ENCODE measurements around the gene MTIF2. TPM values are rescaled to one million over a fixed set of nuclear protein-coding genes. Genes with fewer than 3 reads are reported as not detected.
"Not testable (repeated sequence)": the region's sequence is repeated elsewhere in the genome, so short reads cannot be mapped to it uniquely, and the experiment has no call there.

Gene MTIF2, protein sequence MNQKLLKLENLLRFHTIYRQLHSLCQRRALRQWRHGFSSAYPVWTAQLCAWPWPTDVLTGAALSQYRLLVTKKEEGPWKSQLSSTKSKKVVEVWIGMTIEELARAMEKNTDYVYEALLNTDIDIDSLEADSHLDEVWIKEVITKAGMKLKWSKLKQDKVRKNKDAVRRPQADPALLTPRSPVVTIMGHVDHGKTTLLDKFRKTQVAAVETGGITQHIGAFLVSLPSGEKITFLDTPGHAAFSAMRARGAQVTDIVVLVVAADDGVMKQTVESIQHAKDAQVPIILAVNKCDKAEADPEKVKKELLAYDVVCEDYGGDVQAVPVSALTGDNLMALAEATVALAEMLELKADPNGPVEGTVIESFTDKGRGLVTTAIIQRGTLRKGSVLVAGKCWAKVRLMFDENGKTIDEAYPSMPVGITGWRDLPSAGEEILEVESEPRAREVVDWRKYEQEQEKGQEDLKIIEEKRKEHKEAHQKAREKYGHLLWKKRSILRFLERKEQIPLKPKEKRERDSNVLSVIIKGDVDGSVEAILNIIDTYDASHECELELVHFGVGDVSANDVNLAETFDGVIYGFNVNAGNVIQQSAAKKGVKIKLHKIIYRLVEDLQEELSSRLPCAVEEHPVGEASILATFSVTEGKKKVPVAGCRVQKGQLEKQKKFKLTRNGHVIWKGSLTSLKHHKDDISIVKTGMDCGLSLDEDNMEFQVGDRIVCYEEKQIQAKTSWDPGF
- total RNA-seq = 10 to 100 TPM; 43.9 to 44.2 TPM

DNA sequence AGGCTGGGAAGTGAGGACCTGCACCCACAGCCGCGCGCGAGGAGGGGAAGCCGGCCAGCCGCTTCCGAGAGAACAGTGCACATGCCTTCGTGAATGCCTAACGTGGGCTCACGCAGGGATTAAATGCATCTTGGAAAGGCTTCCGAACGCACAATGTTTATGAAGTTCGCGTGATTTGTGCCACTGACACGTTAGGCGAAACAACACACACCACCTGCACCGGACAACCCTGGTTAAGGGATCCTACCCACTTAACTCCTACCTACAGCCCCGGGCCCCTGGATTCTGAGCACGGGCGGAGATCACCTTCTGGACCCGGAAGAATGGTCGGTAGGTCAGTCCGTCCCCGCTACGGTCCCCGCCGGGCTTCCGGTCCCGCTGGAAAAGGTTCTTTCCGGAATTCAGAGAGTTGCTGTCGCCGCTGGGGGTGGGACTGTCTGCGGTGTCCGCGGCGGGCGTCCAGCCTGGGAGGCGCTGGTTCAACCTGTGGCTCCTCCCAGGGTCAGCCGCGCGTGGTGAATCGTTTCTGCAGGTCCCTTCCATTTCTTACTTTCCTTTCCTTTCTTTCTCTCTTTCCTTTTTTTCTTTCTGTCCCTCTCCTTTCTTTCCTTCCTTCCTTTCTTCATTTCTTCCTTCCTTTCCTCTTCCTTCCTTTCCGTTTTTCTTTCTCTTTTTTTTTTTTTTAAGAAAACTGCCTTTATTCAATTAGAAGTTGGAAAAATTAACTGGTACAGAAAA lies at the start of gene MTIF2:
MTIF2 (minus strand) TSS at position 325 of the 738 bp plus-strand sequence. CDS start 5,373 bp downstream, outside the sequence.
- Mint-ChIP-seq H3K36me3 (ENCODE audit: low read depth) (peaks cover 9% of the 10 kb centered on the region), H3K27me3 (ENCODE audit: low read depth) (no peaks in the 10 kb centered on the region), H3K27ac (peak within 1 kb of the TSS; percentile 93), H3K4me3 (peak within 1 kb of the TSS; percentile 89), H3K4me1 (ENCODE audit: low read depth) (peaks cover 14% of the 10 kb centered on the region), H3K9me3 (no peaks in the 10 kb centered on the region)
- CTCF ChIA-PET = interaction anchor here (0.5 to 1.0 kb wide), 3 partner anchors 10 to 259 kb away, joined by 3 to 6 read pairs (median 4); no protein-coding TSS in a partner anchor
- intact Hi-C loops (cut with micrococcal nuclease) = loop anchor here (1.0 to 2.0 kb wide), 9 partner anchors 13 to 424 kb away; partner anchors contain the start of genes CFAP36, CLHC1, PNPT1 and PPP4R3B
- DNase-seq = peak; percentile 93

DNA sequence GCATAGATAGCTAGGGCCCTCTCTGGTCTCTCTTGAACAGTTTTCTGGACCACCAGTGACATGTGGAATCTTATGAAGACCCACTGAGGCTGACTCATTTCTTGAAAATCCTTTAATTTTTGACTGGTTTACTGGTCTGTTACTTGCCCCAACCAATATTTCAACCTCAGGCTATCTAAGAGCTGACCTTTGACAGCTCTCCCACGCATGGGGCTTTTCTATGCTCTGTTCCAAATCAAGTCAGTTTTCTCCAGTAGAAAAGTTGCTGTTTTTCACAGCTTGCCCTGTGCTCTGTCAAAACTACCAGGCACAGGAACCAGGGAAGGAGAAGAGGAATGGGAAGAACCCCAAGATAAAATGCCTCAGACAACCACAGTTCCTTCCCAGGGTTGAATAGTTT lies 46.0 kb upstream of the MTIF2 start:
- H3K27ac Mint-ChIP-seq = no peak overlapping the region

DNA sequence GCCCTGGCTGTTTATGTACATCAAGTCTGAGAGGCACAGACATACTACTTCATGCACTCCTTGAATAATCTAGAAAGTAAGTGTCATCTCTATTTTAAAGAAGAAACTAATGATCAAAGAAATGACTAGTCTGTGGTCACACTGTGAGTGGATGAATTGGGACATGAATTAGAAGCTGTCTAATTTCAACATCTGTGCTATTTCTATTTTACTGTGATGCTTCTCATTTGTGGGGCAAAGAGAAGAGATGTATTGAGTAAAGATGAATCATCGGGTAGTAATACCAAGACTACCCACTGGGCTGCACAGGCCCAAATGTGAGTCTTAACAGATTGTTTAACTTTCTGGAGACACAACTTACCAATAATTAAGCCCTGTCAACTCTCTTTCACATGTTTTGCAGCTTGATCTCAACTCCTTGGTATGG lies 42.4 kb upstream of the MTIF2 start:
- DNase-seq = peak; percentile 63
- peaks cover 25% of the 10 kb centered on the region for H3K4me1 Mint-ChIP-seq (ENCODE audit: low read depth)
- peak overlapping the region; percentile 57 for H3K27ac Mint-ChIP-seq
- intact Hi-C loops (cut with micrococcal nuclease) = loop anchor here (1.0 to 5.0 kb wide), 10 partner anchors 9 to 381 kb away; partner anchors contain the start of genes CFAP36, CLHC1, MTIF2 and PNPT1
- H3K36me3 Mint-ChIP-seq (ENCODE audit: low read depth) = peaks cover 5% of the 10 kb centered on the region
- no peak overlapping the region for H3K4me3 Mint-ChIP-seq
- H3K27me3 Mint-ChIP-seq (ENCODE audit: low read depth) = no peaks in the 10 kb centered on the region
- CTCF ChIA-PET = interaction anchor here (0.7 to 1.3 kb wide), 2 partner anchors 208 to 218 kb away, joined by 3 read pairs; partner anchors contain the start of gene CFAP36
- H3K9me3 Mint-ChIP-seq = no peaks in the 10 kb centered on the region

More for the DNA sequence above, 46.0 kb upstream of the MTIF2 start:
- Mint-ChIP-seq H3K4me3 (no peak overlapping the region), H3K27me3 (ENCODE audit: low read depth) (no peaks in the 10 kb centered on the region), H3K4me1 (ENCODE audit: low read depth) (peaks cover 20% of the 10 kb centered on the region), H3K9me3 (no peaks in the 10 kb centered on the region), H3K36me3 (ENCODE audit: low read depth) (peaks cover 7% of the 10 kb centered on the region)
- CTCF ChIA-PET = interaction anchor here (0.6 kb wide), 1 partner anchor 31 kb away, joined by 3 read pairs; no protein-coding TSS in a partner anchor
- no peak for DNase-seq
- intact Hi-C loops (cut with micrococcal nuclease) = loop anchor here (5.0 kb wide), 1 partner anchor 377 kb away; the partner anchor contains the start of gene PNPT1

DNA sequence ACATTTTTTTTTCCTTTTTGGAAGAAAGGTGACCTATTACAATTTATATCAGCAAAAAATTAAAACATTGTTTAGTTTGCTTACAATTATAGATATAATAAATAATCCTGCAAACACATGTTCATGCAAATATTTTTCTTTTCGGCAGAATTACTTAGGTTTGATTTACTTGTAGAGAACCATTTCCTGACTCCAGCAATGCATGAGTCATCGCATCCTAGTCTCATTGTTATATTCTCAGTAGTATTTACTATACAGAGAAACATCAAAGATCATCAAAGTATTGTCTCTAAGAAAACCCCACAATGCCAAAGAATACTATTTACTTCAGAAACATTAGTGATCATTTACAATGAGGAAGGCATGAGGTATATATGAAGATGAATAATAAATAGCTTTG lies 40.4 kb upstream of the MTIF2 start:
- H3K27ac Mint-ChIP-seq = no peak overlapping the region
- peaks cover 2% of the 10 kb centered on the region for H3K36me3 Mint-ChIP-seq (ENCODE audit: low read depth)
- intact Hi-C loops (cut with micrococcal nuclease) = no loop called here
- CTCF ChIA-PET = no interaction called here
- no peak for DNase-seq
- no peak overlapping the region for H3K4me3 Mint-ChIP-seq
- no peaks in the 10 kb centered on the region for H3K27me3 Mint-ChIP-seq (ENCODE audit: low read depth)
- H3K4me1 Mint-ChIP-seq (ENCODE audit: low read depth) = peaks cover 25% of the 10 kb centered on the region
- no peaks in the 10 kb centered on the region for H3K9me3 Mint-ChIP-seq

DNA sequence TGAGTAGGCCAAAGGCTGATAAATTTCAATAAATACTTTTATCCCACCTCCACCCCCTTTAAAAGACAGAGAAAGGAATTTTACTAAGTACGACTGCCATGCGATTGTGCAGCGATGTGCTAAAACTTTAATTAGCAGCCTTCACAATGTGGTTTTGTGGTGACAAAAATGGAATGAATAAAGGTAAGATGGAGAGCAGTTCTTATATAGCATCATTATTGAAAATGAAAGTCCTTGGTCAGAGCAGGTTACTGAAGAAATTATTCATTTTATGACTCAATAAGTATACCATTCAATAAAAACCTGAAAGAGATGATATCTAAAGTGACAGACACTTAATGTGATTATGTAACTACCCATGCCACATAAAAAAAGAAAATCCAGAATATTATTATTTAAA lies 33.2 kb upstream of the MTIF2 start:
- Mint-ChIP-seq H3K4me1 (ENCODE audit: low read depth) (peaks cover 9% of the 10 kb centered on the region), H3K4me3 (no peak overlapping the region), H3K27me3 (ENCODE audit: low read depth) (no peaks in the 10 kb centered on the region), H3K36me3 (ENCODE audit: low read depth) (peaks cover 1% of the 10 kb centered on the region), H3K27ac (no peak overlapping the region), H3K9me3 (no peaks in the 10 kb centered on the region)
- DNase-seq = no peak
- CTCF ChIA-PET = no interaction called here
- intact Hi-C loops (cut with micrococcal nuclease) = loop anchor here (1.0 to 5.0 kb wide), 2 partner anchors 9 to 620 kb away; no protein-coding TSS in a partner anchor

DNA sequence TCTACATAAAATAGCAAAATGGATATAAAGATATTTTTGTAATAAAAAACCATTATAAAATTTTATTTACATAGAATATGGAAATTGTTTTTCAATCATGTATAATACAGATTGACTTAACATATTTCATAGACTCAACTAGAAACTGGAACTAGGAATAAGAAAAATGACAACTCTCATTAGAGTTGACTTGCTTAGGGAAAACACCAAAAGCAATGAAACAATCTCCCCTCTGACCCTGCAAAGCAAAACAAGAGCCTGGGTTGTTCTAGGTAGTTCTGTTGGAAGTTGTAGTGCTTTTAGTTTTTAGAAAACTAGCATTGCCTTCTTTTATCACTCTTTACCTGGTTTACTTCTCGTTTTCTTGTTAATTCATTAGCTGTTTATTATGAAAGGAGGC lies 32.2 kb upstream of the MTIF2 start:
- peaks cover 9% of the 10 kb centered on the region for H3K4me1 Mint-ChIP-seq (ENCODE audit: low read depth)
- H3K27ac Mint-ChIP-seq = no peak overlapping the region
- CTCF ChIA-PET = no interaction called here
- intact Hi-C loops (cut with micrococcal nuclease) = loop anchor here (5.0 kb wide), 1 partner anchor 619 kb away; no protein-coding TSS in a partner anchor
- no peaks in the 10 kb centered on the region for H3K27me3 Mint-ChIP-seq (ENCODE audit: low read depth)
- H3K36me3 Mint-ChIP-seq (ENCODE audit: low read depth) = peaks cover 1% of the 10 kb centered on the region
- H3K4me3 Mint-ChIP-seq = no peak overlapping the region
- H3K9me3 Mint-ChIP-seq = no peaks in the 10 kb centered on the region
- no peak for DNase-seq

DNA sequence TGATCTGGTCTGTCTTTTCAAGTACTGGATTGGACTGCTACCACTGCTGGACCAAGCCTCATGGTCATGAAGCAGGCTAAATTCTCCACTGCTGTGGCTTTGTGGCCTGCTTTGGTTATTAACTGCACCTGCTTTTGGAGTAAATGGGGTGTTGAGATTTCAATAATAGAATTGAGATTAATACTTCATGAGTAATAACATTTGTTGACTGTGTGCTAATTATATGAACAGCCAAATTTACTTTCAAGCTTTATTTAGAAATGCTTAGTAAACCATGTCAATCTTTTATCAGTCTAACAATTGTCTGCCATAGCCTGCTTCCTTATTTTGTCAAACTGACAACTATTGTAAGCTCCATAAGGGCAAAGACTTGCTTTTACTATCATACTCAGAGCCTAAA lies 27.4 kb upstream of the MTIF2 start:
- intact Hi-C loops (cut with micrococcal nuclease) = no loop called here
- Mint-ChIP-seq H3K27me3 (ENCODE audit: low read depth) (no peaks in the 10 kb centered on the region), H3K36me3 (ENCODE audit: low read depth) (peaks cover 4% of the 10 kb centered on the region), H3K9me3 (no peaks in the 10 kb centered on the region), H3K27ac (no peak overlapping the region), H3K4me3 (no peak overlapping the region), H3K4me1 (ENCODE audit: low read depth) (peaks cover 19% of the 10 kb centered on the region)
- DNase-seq = no peak
- CTCF ChIA-PET = no interaction called here

DNA sequence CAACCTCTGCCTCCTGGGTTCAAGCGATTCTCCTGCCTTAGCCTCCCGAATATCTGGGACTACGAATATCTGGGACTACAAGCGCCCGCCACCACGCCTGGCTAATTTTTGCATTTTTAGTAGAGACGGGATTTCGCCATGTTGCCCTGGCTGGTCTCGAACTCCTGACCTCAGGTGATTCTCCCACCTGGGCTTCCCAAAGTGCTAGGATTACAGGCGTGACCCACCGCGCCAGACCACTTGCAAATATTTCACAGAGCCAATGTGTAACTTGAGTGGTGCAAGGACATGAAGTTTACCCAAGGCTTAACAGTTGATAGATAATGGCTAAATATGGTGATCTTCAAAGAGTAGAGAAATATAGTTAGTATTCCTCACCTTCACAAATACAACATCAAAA lies 14.1 kb upstream of the MTIF2 start:
- H3K4me3 Mint-ChIP-seq = peak overlapping the region; percentile 38
- H3K9me3 Mint-ChIP-seq = no peaks in the 10 kb centered on the region
- intact Hi-C loops (cut with micrococcal nuclease) = loop anchor here (2.0 to 5.0 kb wide), 2 partner anchors 231 to 334 kb away; partner anchors contain the start of genes PPP4R3B and RTN4
- no peak for DNase-seq
- CTCF ChIA-PET = no interaction called here
- no peaks in the 10 kb centered on the region for H3K36me3 Mint-ChIP-seq (ENCODE audit: low read depth)
- no peak overlapping the region for H3K27ac Mint-ChIP-seq
- H3K27me3 Mint-ChIP-seq (ENCODE audit: low read depth) = no peaks in the 10 kb centered on the region
- H3K4me1 Mint-ChIP-seq (ENCODE audit: low read depth) = peaks cover 22% of the 10 kb centered on the region

DNA sequence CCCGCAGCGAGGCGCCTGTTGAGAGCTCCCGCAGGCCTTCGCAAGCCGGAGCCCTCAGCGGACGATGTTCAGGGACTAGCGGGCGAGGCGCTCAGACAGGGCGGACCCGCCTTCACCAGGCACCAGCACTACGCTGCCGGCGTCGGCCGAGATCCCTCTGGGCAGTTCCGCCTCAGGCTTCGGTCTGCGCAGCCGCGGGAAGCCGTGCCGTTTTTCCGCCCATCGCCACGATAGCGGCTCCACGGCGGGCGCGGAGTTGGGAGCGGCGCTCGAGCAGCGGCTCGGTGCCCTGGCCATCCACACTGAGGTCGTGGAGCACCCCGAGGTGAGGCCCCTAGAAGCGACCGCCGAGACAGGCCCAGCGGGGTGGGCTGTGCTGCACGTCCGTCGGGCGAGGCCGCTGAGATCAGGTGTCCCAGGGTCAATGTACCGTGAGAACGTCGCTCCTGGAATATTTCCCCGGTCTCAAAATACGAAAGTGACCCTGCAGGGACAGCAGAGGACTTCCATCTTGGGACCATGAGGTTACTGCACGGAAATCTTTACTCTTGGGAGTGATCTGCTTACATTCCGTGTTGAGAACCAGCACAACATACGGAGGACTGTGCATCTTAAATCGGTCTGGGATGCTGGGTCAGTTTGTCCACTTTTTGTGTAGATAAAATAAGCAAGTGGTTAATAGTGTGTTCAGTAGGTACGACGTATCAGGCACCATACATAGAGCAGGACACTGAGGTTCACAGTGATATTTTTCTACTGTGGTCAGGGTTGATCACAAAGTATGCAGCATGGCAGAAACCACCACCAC lies 13.3 kb upstream of the MTIF2 start:
- no peaks in the 10 kb centered on the region for H3K9me3 Mint-ChIP-seq
- H3K4me3 Mint-ChIP-seq = peak overlapping the region; percentile 84
- H3K36me3 Mint-ChIP-seq (ENCODE audit: low read depth) = no peaks in the 10 kb centered on the region
- no peaks in the 10 kb centered on the region for H3K27me3 Mint-ChIP-seq (ENCODE audit: low read depth)
- CTCF ChIA-PET = no interaction called here
- peak overlapping the region; percentile 85 for H3K27ac Mint-ChIP-seq
- DNase-seq = peak; percentile 85
- peaks cover 22% of the 10 kb centered on the region for H3K4me1 Mint-ChIP-seq (ENCODE audit: low read depth)
- intact Hi-C loops (cut with micrococcal nuclease) = loop anchor here (1.0 to 5.0 kb wide), 7 partner anchors 13 to 334 kb away; partner anchors contain the start of genes CCDC88A, CFAP36, CLHC1 and MTIF2

DNA sequence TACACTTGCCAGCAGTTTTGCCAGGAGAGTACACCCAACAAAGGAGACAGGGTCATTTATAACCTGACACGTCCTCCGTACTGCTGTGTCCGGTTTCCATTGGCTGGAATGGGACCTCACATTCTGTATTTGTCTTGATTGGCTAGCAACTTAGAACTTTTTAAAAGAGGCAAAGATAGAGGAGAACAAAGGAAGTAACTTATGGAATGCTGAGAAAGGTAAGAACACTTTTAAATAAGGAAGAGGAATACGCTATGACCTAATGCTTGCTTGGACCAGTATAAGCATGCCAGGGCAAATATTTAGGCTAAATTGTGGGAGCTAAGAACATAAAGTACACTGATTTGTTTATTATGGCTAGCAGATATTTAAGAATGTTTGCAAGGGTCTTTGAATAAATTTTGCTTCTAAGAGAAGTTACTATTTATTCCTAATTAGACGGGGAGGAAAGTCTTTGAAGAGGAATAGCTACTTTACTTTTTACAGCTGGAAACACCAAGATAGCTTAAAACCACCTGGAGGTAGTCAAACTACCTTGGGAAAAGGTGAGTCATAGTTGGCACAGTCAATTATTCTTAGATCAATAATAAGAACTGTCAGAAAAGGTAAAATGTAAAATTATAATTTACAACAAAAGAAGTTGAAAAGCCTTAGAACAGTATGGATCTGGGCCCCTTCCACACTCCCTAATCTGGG lies 12.0 kb upstream of the MTIF2 start:
- peak overlapping the region; percentile 21 for H3K4me3 Mint-ChIP-seq
- intact Hi-C loops (cut with micrococcal nuclease) = loop anchor here (5.0 kb wide), 1 partner anchor 229 kb away; the partner anchor contains the start of gene RTN4
- peaks cover 22% of the 10 kb centered on the region for H3K4me1 Mint-ChIP-seq (ENCODE audit: low read depth)
- not testable (repeated sequence) for H3K9me3 Mint-ChIP-seq; H3K27me3 Mint-ChIP-seq (ENCODE audit: low read depth); DNase-seq; H3K36me3 Mint-ChIP-seq (ENCODE audit: low read depth)
- CTCF ChIA-PET = interaction anchor here (0.7 kb wide), 1 partner anchor 11 kb away, joined by 3 read pairs; no protein-coding TSS in a partner anchor
- H3K27ac Mint-ChIP-seq = peak overlapping the region; percentile 5

Data from activated naive CD4-positive, alpha-beta T cell treated with anti-CD3 and anti-CD28 coated beads for 36 hours (primary cell).